Thyroid gland (tissue), 4 donors: ENCODE results near the gene SPATA13. TPM values are rescaled to one million over a fixed set of nuclear protein-coding genes. Genes with fewer than 3 reads are reported as not detected.

ENCODE experiments used
- DNase-seq, 2 donors: peaks; one replicate each; pipeline ENCODE4 v3.0.0-alpha.2; 2019
- H3K27ac ChIP-seq, 3 donors: fragments of 200-600 bp; sonication (generic); 1 replicate in 2 of 3; 2 replicates in 1 of 3; pipeline ENCODE4 v1.5.1; 2016 to 2019; ENCODE audit warnings: mild to moderate bottlenecking in 1 of 3, moderate library complexity in 1 of 3
- H3K27me3 ChIP-seq: fragments of 200-600 bp; sonication (generic); one replicate; pipeline ENCODE4 v1.5.1; 2019
- H3K36me3 ChIP-seq, 2 donors: fragments of 200-600 bp; sonication (generic); one replicate each; pipeline ENCODE4 v1.5.1; 2016 to 2019
- H3K4me1 ChIP-seq, 2 donors: fragments of 200-600 bp; sonication (generic); one replicate each; pipeline ENCODE4 v1.5.1; 2017 to 2019
- H3K4me3 ChIP-seq, 3 donors: fragments of 200-600 bp; sonication (generic); replicated peaks in 1 of 3; 1 replicate in 2 of 3; 2 replicates in 1 of 3; pipeline ENCODE4 v1.5.1; 2016; ENCODE audit warnings: mild to moderate bottlenecking in 1 of 3
- H3K9me3 ChIP-seq: fragments of 200-600 bp; sonication (generic); one replicate; pipeline ENCODE4 v1.5.1; 2017
- POLR2A ChIP-seq, 2 donors: fragments of 450-650 bp; IDR thresholded peaks; one replicate each; pipeline ENCODE4 v1.6.1; 2017; ENCODE audit warnings: antibody characterized with exemption in 2 of 2, mild to moderate bottlenecking in 2 of 2, moderate library complexity in 1 of 2
- WGBS, 2 donors: methylation state at CpG; one replicate each; pipeline ENCODE4 v1.1.5; 2017; 5-methylcytosine and 5-hydroxymethylcytosine counted together
- intact Hi-C: fragments of 100-400 bp; cut with DNase I; formaldehyde crosslinking; loops from one replicate; pipeline ENCODE4 v1.15.1; 2023
- microRNA counts, 2 donors: library from miRNA; unstranded; fragments of <30 nt; microRNA quantifications; one replicate each; lab custom pipeline; 2016 to 2017
- microRNA-seq: library from miRNA; unstranded; fragments of <30 nt; microRNA quantifications from one replicate; pipeline ENCODE4, GENCODE V29; 2016
- small RNA-seq: library from RNA; depleted of rRNA; stranded (forward); fragments of <200 nt; gene quantifications from one replicate; pipeline ENCODE3, GENCODE V24; 2016
- total RNA-seq, 4 donors: library from RNA; depleted of rRNA; stranded (reverse); fragments of >200 nt; gene quantifications; one replicate each; pipeline ENCODE4 v1.2.3, GENCODE V29; 2016
- TF ChIP-seq, protein P1 (sequence below), 6 experiments: fragments of 200-600 bp in 3 of 6; fragments of 450-650 bp in 3 of 6; sonication (generic) in 3 of 6; IDR thresholded peaks; one replicate each; pipeline ENCODE4 v1.5.1; 2016 to 2019; ENCODE audit warnings: antibody characterized with exemption in 6 of 6, mild to moderate bottlenecking in 2 of 6, inconsistent platforms in 1 of 6, moderate library complexity in 1 of 6

Gene SPATA13
- total RNA-seq, 4 donors from 2014 or later, result 43.2 to 95.4 (median 51.1) TPM

DNA sequence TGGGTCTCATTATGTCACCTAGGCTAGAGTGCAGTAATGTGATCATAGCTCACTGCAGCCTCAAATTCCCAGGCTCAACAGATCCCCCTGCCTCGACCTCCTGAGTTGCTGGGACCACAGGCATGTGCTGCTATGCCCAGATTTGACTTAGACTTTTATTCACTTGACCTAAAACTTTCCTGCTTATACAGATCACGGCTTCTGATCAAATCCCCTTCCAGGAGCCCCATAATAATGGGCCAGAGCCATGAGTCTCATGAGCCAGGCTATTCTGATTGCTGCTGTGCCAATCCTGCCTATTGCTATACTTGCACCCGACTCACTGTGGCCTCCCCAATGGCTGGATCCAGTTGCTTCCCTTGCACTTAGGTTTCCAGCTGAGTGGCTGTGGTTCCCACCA lies 190.9 kb downstream of the SPATA13 start:
- no peak overlapping the region for H3K4me3 ChIP-seq
- TF ChIP-seq, protein P1, sequence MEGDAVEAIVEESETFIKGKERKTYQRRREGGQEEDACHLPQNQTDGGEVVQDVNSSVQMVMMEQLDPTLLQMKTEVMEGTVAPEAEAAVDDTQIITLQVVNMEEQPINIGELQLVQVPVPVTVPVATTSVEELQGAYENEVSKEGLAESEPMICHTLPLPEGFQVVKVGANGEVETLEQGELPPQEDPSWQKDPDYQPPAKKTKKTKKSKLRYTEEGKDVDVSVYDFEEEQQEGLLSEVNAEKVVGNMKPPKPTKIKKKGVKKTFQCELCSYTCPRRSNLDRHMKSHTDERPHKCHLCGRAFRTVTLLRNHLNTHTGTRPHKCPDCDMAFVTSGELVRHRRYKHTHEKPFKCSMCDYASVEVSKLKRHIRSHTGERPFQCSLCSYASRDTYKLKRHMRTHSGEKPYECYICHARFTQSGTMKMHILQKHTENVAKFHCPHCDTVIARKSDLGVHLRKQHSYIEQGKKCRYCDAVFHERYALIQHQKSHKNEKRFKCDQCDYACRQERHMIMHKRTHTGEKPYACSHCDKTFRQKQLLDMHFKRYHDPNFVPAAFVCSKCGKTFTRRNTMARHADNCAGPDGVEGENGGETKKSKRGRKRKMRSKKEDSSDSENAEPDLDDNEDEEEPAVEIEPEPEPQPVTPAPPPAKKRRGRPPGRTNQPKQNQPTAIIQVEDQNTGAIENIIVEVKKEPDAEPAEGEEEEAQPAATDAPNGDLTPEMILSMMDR (IDR thresholded peaks at IDR 0.05), result no peak
- no peak for TF ChIP-seq POLR2A (IDR thresholded peaks at IDR 0.05)
- no peak for DNase-seq
- no peak overlapping the region for H3K27ac ChIP-seq
- H3K4me1 ChIP-seq, result no peaks in the 10 kb centered on the region
- no peaks in the 10 kb centered on the region for H3K9me3 ChIP-seq
- intact Hi-C loops, result no loop called here
- 85 to 89% methylated on average over 3 of the region's 3 CpGs for WGBS, 2 donors
- no peaks in the 10 kb centered on the region for H3K36me3 ChIP-seq
- no peaks in the 10 kb centered on the region for H3K27me3 ChIP-seq

DNA sequence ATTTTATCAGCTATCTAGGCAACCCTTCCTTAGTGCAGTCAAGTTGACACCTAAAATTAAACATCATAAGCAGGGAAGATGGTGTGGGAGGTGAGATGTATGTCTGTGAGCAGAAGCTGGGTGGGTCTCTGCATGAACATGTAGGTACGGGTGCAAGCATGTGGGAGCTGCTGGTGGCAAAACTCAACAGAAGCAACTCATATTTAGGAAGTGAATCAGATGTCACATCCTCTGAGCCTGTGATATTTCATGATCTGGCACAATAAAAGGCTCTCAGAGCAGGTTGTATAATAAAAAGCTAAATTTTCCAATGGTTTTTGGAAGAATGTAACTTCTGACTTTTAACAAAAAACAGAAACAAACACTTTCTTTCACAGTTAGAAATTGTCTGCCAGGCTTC lies 193.2 kb downstream of the SPATA13 start:
- Histone ChIP-seq H3K27me3 (no peaks in the 10 kb centered on the region), H3K36me3 (no peaks in the 10 kb centered on the region), H3K4me3 (no peak overlapping the region), H3K4me1 (no peaks in the 10 kb centered on the region), H3K27ac (no peak overlapping the region), H3K9me3 (no peaks in the 10 kb centered on the region)
- no peak for DNase-seq
- intact Hi-C loops, result no loop called here
- TF ChIP-seq, protein P1 (IDR thresholded peaks at IDR 0.05), result no peak
- 89 to 94% methylated on average over 1 of the region's 1 CpG for WGBS, 2 donors

DNA sequence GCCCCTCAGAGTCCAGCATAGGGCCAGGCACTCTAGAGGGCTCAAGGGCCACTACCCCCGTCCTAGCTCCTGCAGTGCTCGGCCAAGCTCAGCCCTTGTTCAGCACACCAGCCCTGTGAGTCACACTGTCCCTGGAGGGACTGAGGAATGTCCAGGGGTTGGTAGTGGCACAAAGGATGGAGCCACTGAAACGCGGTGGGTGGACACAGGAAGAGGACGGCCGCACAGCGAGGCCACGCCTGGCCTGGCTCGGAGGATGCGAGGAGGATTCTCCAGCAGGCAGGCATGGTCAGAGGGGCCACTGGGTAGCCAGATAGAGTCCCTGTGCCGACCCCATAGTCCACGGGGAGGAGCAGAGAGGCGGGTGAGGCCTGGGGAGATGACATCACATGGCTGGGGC lies 194.6 kb downstream of the SPATA13 start:
- intact Hi-C loops, result no loop called here
- Histone ChIP-seq H3K27me3 (no peaks in the 10 kb centered on the region), H3K4me3 (no peak overlapping the region), H3K9me3 (no peaks in the 10 kb centered on the region), H3K4me1 (no peaks in the 10 kb centered on the region), H3K36me3 (no peaks in the 10 kb centered on the region), H3K27ac (no peak overlapping the region)
- DNase-seq, result no peak
- WGBS, 2 donors, result 85 to 90% methylated on average over 11 to 13 of the region's 13 CpGs
- no peak for TF ChIP-seq POLR2A (IDR thresholded peaks at IDR 0.05)
- TF ChIP-seq, protein P1 (IDR thresholded peaks at IDR 0.05), result no peak

DNA sequence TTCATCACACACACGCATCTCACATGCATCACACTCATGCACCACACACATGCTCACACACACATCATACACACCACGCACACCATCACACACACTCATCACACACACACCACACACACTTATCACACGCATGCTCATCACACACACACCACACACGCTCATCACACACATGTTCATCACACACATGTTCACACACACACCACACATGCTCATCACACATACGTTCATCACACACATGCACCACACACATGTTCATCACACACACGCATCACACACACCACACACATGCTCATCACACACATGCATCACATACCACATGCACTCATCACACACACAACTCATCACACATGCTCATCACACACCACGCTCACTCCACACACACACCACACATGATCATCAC lies 195.8 kb downstream of the SPATA13 start:
- Histone ChIP-seq H3K36me3 (no peaks in the 10 kb centered on the region), H3K9me3 (no peaks in the 10 kb centered on the region), H3K27me3 (no peaks in the 10 kb centered on the region), H3K27ac (no peak overlapping the region), H3K4me3 (no peak overlapping the region), H3K4me1 (no peaks in the 10 kb centered on the region)
- intact Hi-C loops, result no loop called here
- 86 to 87% methylated on average over 7 of the region's 7 CpGs for WGBS, 2 donors
- TF ChIP-seq, protein P1 (IDR thresholded peaks at IDR 0.05), result no peak
- no peak for TF ChIP-seq POLR2A (IDR thresholded peaks at IDR 0.05)
- DNase-seq, result no peak

MicroRNAs within 50 kb of the gene (microRNA counts, 767-probe panel; counts per million panel counts)
- microRNA hsa-miR-2276 (lab: Ali Mortazavi, UCI), result 0 counts per million in 2 donors

Small RNAs within 50 kb of the gene (microRNA-seq; reads per million reads assigned to microRNA genes)
- gene MIR2276, result 2.6 reads per million

Small RNAs within 50 kb of the gene (small RNA-seq; reads per million reads assigned to genes)
- not detected for gene MIR2276

Other genes with a start within 250 kb of the SPATA13 start
- gene C1QTNF9, start 148.9 kb downstream of the SPATA13 start, total RNA-seq, result not detected